Activated T-helper 1 cell treated with anti-CD3 and anti-CD28 coated beads, Interleukin-12 subunit alpha, Interleukin-12 subunit beta, Interleukin-2, Interleukin-4 antibody, amounts not matched to agents 30 ng/mL and 10 ng/mL and 1 ng/mL, durations not matched to agents 14 hours and 24 hours and 36 hours (primary cell): ENCODE data around the gene ZFYVE9. TPM values are rescaled to one million over a fixed set of nuclear protein-coding genes. Genes with fewer than 3 reads are reported as not detected.
"Not testable (repeated sequence)": the region's sequence is repeated elsewhere in the genome, so short reads cannot be mapped to it uniquely, and the experiment has no call there.

Source experiments
- DNase-seq: peaks from one replicate; pipeline ENCODE4 v3.0.0; 2021; ENCODE audit warnings: low spot score
- H3K27ac Mint-ChIP-seq: one replicate; pipeline ENCODE4 v1.8.0; 2021; ENCODE audit warnings: mild to moderate bottlenecking, mixed read lengths
- H3K27me3 Mint-ChIP-seq: one replicate; pipeline ENCODE4 v1.8.0; 2022; ENCODE audit warnings: mild to moderate bottlenecking, moderate library complexity, mixed read lengths; ENCODE audit not compliant: insufficient read depth
- H3K36me3 Mint-ChIP-seq: one replicate; pipeline ENCODE4 v1.8.0; 2021; ENCODE audit warnings: low read depth, mixed read lengths
- H3K4me1 Mint-ChIP-seq: one replicate; pipeline ENCODE4 v1.8.0; 2021; ENCODE audit warnings: low read depth, mixed read lengths
- H3K4me3 Mint-ChIP-seq: one replicate; pipeline ENCODE4 v1.8.0; 2021; ENCODE audit warnings: mild to moderate bottlenecking, moderate library complexity, mixed read lengths
- H3K9me3 Mint-ChIP-seq: one replicate; pipeline ENCODE4 v1.8.0; 2021; ENCODE audit warnings: mixed read lengths
- intact Hi-C: fragments of 100-400 bp; cut with micrococcal nuclease; formaldehyde crosslinking; loops from one replicate; pipeline ENCODE4 v1.15.1; 2024
- total RNA-seq: library from RNA; stranded (reverse); gene quantifications from 2 replicates; pipeline ENCODE4 v1.2.3, GENCODE V29; 2022

Gene ZFYVE9
- total RNA-seq, 1 donor from 2014 or later = 4.1 TPM

- Mint-ChIP-seq H3K27me3 (peaks cover 30% of the 10 kb centered on the region), H3K27ac (no peak overlapping the region), H3K36me3 (no peaks in the 10 kb centered on the region), H3K4me3 (no peak overlapping the region), H3K9me3 (no peaks in the 10 kb centered on the region), H3K4me1 (no peaks in the 10 kb centered on the region)
- intact Hi-C loops = loop anchor here (5.0 kb wide), 1 partner anchor 561 kb away; no protein-coding TSS in a partner anchor
- no peak for DNase-seq
Observed at GRCh38 chr1:52125736-52126359, 16.0 kb upstream of the ZFYVE9 start.

DNA sequence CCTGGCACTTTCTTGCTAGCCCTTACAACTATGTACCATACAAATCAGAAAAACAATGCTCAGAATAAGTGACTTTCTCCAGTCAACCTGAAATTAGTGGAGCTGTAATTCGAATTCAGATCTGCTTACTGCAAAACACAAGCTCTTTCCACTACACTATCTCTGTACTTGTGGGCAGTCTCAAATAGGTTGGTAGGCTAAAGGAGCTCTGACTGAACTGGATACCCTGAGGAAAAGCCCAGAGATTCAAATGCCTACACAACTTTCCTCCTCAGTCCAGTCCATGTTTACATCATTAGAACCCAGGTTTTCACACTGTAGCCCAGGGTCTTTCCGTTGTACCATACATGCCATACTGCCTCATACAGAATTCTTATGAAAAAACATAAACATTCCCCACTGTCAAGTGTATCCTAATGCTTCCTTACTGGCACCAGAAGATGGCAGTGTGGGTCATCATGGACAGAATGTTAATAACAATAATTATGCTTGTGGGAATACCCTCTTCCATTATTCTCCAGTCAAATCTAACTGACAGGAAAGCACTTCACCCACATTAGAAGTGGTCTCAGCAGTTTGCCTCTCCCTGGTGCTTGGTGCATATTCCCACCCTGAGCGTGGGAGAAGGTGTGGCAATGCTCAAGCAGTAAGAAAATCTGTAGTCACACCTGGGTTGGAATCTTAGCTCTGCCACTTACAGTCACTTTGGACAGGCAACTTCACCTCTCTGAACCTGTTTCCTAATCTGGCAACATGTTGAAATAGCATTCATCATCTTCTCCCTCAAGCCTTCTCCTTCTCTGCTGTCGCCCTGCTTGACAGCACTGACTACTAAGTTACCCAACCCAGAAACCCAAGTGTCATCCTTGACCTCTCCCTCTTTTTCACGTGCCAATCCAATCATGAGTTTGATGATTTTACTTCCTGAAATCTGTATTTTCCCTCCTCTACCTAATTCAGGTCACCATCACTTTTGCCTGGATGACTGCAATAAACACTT is 14.4 kb upstream of the ZFYVE9 start:
- intact Hi-C loops = loop anchor here (1.0 to 5.0 kb wide), 2 partner anchors 169 to 560 kb away; no protein-coding TSS in a partner anchor
- Mint-ChIP-seq H3K36me3 (no peaks in the 10 kb centered on the region), H3K4me1 (no peaks in the 10 kb centered on the region), H3K4me3 (no peak overlapping the region), H3K9me3 (no peaks in the 10 kb centered on the region), H3K27me3 (peaks cover 34% of the 10 kb centered on the region), H3K27ac (no peak overlapping the region)
- no peak for DNase-seq

DNA sequence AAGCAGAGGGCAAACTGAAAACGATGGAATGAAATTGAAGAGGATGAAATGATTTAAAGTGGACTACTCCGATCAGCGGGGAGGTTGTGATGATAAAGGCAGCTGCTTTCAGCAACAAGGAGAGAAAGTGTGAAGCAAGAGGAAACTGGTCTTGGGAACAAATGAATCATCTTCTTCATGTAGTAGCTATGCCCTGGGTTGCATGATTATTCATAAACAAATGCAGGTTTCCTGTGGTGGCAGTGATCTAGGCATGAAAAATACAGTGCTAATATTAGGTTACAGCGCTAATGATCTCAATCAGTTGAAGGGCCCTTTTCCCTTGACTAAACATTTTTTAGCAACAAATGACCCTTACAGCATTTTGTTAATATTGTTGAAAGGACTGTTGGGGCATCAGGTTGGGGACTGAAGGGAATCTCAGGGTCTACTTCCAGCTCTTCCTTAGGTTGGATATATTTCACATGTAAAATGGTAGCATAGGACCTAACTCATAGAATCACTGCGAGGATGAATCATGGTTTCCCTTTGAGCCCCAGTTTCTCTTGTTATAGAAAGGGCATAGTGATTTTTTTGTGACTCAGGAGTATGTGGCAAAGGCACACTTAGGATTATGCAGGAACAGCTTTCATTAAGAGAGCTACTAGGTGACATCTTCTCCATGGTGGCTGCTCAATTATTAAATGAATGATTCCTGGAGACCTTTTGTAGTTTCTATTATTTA is 1.9 kb upstream of the ZFYVE9 start:
- Mint-ChIP-seq H3K4me3 (no peak overlapping the region), H3K27me3 (peaks cover 42% of the 10 kb centered on the region), H3K36me3 (no peaks in the 10 kb centered on the region)

GRCh38 chr1:52140633-52141512 is 1.0 kb upstream of the ZFYVE9 start:
- intact Hi-C loops = loop anchor here (1.0 to 5.0 kb wide), 3 partner anchors 39 to 264 kb away; partner anchors contain the start of genes KTI12 and NRDC
- Mint-ChIP-seq H3K4me3 (peak overlapping the region; percentile 80), H3K4me1 (peaks cover 34% of the 10 kb centered on the region), H3K9me3 (no peaks in the 10 kb centered on the region), H3K36me3 (no peaks in the 10 kb centered on the region), H3K27ac (peak overlapping the region; percentile 67), H3K27me3 (peaks cover 46% of the 10 kb centered on the region)
- DNase-seq = no peak

More for the DNA sequence above, 1.9 kb upstream of the ZFYVE9 start:
- no peak for DNase-seq
- intact Hi-C loops = loop anchor here (1.0 to 5.0 kb wide), 2 partner anchors 38 to 263 kb away; partner anchors contain the start of gene NRDC
- Mint-ChIP-seq H3K4me1 (peaks cover 34% of the 10 kb centered on the region), H3K27ac (peak overlapping the region; percentile 36), H3K9me3 (no peaks in the 10 kb centered on the region)

DNA sequence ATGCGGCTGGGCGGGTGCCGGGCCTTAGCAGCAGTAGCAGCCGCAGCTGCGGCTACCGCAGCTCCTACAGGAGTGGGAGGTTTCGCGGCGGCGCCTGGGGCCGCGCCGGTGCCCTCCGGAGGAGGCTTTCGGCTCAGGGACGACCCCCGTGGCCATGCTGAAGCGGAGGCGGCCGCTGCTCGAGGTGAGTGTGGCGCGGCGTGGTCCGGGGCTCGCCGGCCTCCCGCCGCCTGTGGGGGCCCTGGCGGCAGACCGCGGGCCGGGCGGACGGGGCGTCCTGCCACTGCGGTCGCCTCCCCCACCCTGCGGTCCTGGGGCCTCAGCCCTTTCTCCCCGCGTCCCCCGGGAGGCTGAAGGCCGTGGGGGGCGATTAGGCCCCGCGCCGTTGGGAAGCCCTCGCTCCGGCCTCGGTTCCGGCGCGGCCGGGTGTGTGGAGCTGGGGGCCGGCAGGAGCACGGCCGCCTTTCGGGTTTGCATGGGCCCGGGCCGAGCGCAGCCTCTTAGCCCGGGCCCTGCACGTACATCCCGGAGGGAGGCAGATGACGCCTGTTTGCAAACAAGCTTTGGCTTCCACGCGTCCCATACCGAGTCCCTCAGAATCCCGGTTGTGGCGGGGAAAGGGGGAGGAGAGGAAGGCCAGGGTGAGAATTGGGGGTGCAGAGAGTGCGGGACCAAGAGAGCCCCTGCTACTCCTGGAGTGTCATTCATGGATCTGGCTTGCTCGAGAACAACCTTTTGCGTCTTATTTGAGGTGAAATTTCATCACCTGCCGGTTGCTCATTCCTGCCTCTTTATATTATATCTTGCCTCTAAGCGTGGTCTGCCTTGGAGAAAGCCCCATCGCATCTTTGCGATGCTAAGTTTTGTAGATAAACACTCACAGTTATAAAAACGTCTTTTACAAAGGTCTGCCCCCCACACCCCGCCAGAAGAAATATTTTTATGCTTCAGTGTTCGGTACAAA is 613 bp downstream of the ZFYVE9 start:
- Mint-ChIP-seq H3K36me3 (no peaks in the 10 kb centered on the region), H3K9me3 (no peaks in the 10 kb centered on the region), H3K4me1 (peaks cover 34% of the 10 kb centered on the region), H3K27me3 (peaks cover 49% of the 10 kb centered on the region), H3K4me3 (peak overlapping the region; percentile 74), H3K27ac (peak overlapping the region; percentile 8)
- DNase-seq = no peak
- intact Hi-C loops = loop anchor here (1.0 to 5.0 kb wide), 4 partner anchors 86 to 265 kb away; partner anchors contain the start of genes BTF3L4 and NRDC

DNA sequence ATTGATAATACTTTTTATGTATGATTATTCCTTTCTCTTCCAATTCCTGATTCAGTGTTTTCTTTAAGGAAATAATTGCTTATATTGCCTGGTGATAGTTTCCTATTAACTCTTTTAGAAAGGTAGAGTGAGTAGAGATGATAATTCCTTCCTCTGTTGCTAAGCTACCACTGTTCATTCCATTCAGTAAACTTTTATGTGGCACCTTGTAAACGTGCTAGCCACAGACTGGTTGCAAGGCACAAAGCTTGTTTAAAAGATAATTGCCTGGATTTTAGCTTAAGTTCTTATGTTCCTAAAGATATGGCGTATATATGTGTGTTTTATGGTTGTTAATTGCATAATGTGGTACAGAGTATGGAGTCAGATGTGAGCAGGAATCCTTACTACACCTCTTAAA is 3.2 kb downstream of the ZFYVE9 start:
- Mint-ChIP-seq H3K4me1 (peaks cover 21% of the 10 kb centered on the region), H3K36me3 (no peaks in the 10 kb centered on the region), H3K27me3 (peaks cover 40% of the 10 kb centered on the region), H3K9me3 (no peaks in the 10 kb centered on the region), H3K4me3 (no peak overlapping the region), H3K27ac (no peak overlapping the region)
- intact Hi-C loops = no loop called here
- no peak for DNase-seq

GRCh38 chr1:52150445-52150844 is 8.6 kb downstream of the ZFYVE9 start:
- H3K9me3 Mint-ChIP-seq, DNase-seq, H3K27me3 Mint-ChIP-seq, H3K27ac Mint-ChIP-seq, intact Hi-C loops, H3K4me1 Mint-ChIP-seq, H3K36me3 Mint-ChIP-seq, H3K4me3 Mint-ChIP-seq: not testable (repeated sequence)

- peaks cover 9% of the 10 kb centered on the region for H3K27me3 Mint-ChIP-seq
- no peaks in the 10 kb centered on the region for H3K36me3 Mint-ChIP-seq
- H3K27ac Mint-ChIP-seq = no peak overlapping the region
- H3K4me3 Mint-ChIP-seq = no peak overlapping the region
- no peak for DNase-seq
- H3K4me1 Mint-ChIP-seq = no peaks in the 10 kb centered on the region
- H3K9me3 Mint-ChIP-seq = no peaks in the 10 kb centered on the region
- intact Hi-C loops = no loop called here
Observed at GRCh38 chr1:52150946-52151345, 9.1 kb downstream of the ZFYVE9 start.

DNA sequence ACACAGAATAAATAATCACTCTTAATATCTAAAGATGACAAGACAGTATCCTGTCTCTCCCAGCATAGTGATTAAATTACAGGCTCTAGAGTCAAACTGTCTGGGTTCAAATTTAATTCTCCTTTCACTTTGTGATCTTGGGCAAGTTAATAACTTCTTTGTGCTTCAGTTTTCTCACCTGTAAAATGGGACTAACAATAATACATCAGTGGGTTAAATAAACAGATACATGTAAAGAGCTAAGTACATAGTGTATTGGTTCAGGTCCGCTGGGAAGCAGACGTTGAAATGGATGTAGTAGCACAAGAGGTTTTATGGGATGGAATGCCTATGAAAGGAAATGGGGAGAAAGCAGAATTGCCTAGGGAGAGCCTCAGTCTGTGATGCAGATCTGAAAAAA is 10.7 kb downstream of the ZFYVE9 start:
- H3K27ac Mint-ChIP-seq = no peak overlapping the region
- no peaks in the 10 kb centered on the region for H3K36me3 Mint-ChIP-seq
- peaks cover 5% of the 10 kb centered on the region for H3K27me3 Mint-ChIP-seq
- intact Hi-C loops = no loop called here
- H3K9me3 Mint-ChIP-seq = no peaks in the 10 kb centered on the region
- DNase-seq = no peak
- H3K4me3 Mint-ChIP-seq = no peak overlapping the region
- no peaks in the 10 kb centered on the region for H3K4me1 Mint-ChIP-seq

- Mint-ChIP-seq H3K9me3 (no peaks in the 10 kb centered on the region), H3K27ac (no peak overlapping the region), H3K4me1 (no peaks in the 10 kb centered on the region), H3K36me3 (no peaks in the 10 kb centered on the region), H3K4me3 (no peak overlapping the region), H3K27me3 (peaks cover 3% of the 10 kb centered on the region)
- DNase-seq = no peak
- intact Hi-C loops = no loop called here
Observed at GRCh38 chr1:52153010-52153409, 11.1 kb downstream of the ZFYVE9 start.

GRCh38 chr1:52153898-52154297 is 12.0 kb downstream of the ZFYVE9 start:
- H3K4me3 Mint-ChIP-seq = no peak overlapping the region
- intact Hi-C loops = no loop called here
- DNase-seq = no peak
- no peak overlapping the region for H3K27ac Mint-ChIP-seq
- H3K4me1 Mint-ChIP-seq = no peaks in the 10 kb centered on the region
- H3K9me3 Mint-ChIP-seq = no peaks in the 10 kb centered on the region
- no peaks in the 10 kb centered on the region for H3K36me3 Mint-ChIP-seq
- H3K27me3 Mint-ChIP-seq = peaks cover 3% of the 10 kb centered on the region
